ENCODE results near the gene WDR37.
A peak's percentile ranks its signal among the peaks of the same experiment; 100 is the strongest.

Gene WDR37

DNA sequence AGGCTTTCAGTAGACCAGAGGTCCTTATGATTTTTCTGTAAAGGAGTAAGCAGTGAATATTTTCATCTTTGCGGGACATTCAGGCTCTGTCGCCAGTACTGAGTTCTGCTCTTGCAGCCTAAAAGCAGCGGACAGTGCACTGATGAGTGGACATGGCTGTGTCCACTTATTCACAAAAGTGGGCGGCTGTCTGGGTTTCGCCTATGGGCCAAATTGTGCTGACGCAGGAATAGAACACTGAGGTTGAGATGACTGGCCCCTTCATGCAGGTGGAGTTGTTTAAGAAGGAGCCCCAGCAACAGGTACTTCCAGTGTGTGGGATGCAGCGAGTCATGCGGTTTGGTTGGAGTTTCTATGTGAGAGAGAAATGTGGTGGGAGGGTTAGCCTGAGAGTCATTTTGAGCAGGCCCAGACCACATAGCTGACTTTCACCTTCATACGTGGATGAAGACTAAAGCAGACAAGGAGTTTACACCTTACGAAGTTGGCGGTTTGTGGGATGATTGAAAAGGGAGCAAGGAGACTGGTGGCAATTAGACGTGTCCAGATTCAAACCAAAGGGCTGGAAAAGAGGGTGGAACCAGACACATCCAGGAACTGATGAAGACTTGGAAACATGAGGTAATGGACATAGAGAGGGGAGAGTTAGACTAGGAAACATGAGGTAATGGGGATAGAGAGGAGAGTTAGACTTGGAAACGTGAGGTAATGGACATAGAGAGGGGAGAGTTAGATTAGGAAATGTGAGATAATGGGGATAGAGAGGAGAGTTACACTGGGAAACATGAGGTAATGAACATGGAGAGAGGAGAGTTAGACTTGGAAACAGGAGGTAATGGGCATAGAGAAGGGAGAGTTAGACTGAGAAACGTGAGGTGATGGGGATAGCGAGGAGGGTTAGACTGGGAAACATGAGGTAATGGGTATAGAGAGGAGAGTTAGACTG, 38.2 kb downstream of the WDR37 start:
- H3K4me3 ChIP-seq (ENCODE audit: low read length), result no peak overlapping the region
- peak; percentile 44 for DNase-seq (ENCODE audit: low read depth)
- no peak for TF ChIP-seq CTCF (IDR thresholded peaks at IDR 0.05; ENCODE audit: insufficient read depth, low read depth, low read length, missing control alignments)

GRCh38 chr10:1095498-1095897, 39.3 kb downstream of the WDR37 start:
- no peak for DNase-seq (ENCODE audit: low read depth)
- H3K4me3 ChIP-seq (ENCODE audit: low read length), result no peak overlapping the region
- no peak for TF ChIP-seq CTCF (IDR thresholded peaks at IDR 0.05; ENCODE audit: insufficient read depth, low read depth, low read length, missing control alignments)

DNA sequence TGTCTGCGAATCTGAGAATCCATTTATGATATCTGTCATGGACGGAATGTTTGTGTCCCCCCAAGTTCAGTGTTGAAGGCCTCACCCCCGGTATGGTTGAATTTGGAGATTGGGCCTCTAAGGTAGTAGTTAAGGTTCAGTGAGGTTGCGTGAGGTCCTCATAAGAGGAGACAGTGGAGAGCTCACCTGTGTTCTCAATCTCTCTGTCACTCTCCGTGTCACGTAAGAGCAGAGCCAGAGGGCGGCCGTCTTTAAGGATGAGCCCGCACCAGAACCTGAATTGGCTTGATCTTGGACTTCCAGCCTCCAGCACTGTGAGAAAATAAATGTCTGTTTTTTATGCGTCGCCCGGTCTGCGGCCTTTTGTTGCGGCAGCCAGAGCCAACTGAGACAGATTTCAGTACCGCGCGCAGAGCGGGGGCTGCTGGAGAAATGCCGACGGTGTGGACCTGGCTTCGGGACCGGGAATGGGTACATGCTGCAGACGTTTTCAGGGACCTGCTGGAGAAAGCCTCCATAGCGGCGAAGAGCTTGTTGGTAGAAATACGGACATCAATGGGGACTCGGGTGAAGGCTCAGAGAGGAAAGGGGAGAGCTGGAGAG, 40.2 kb downstream of the WDR37 start:
- no peak for DNase-seq (ENCODE audit: low read depth)
- TF ChIP-seq CTCF (IDR thresholded peaks at IDR 0.05; ENCODE audit: insufficient read depth, low read depth, low read length, missing control alignments), result no peak

GRCh38 chr10:1097436-1097835, 41.3 kb downstream of the WDR37 start:
- H3K4me3 ChIP-seq (ENCODE audit: low read length), result no peak overlapping the region
- DNase-seq (ENCODE audit: low read depth), result no peak
- no peak for TF ChIP-seq CTCF (IDR thresholded peaks at IDR 0.05; ENCODE audit: insufficient read depth, low read depth, low read length, missing control alignments)

More for the DNA sequence above, 40.2 kb downstream of the WDR37 start:
- no peak overlapping the region for H3K4me3 ChIP-seq (ENCODE audit: low read length)

- no peak for DNase-seq (ENCODE audit: low read depth)
- TF ChIP-seq CTCF (IDR thresholded peaks at IDR 0.05; ENCODE audit: insufficient read depth, low read depth, low read length, missing control alignments), result no peak
- no peak overlapping the region for H3K4me3 ChIP-seq (ENCODE audit: low read length)
These were observed 44.0 kb downstream of the WDR37 start for GRCh38 chr10:1100143-1100542.

- no peak for DNase-seq (ENCODE audit: low read depth)
- H3K4me3 ChIP-seq (ENCODE audit: low read length), result no peak overlapping the region
- TF ChIP-seq CTCF (IDR thresholded peaks at IDR 0.05; ENCODE audit: insufficient read depth, low read depth, low read length, missing control alignments), result no peak
These were observed 44.6 kb downstream of the WDR37 start for GRCh38 chr10:1100691-1101368.
